ENCODE data around the gene ITFG1. TPM values are rescaled to one million over a fixed set of nuclear protein-coding genes. Genes with fewer than 3 reads are reported as not detected.
"Not testable (repeated sequence)": the region's sequence is repeated elsewhere in the genome, so short reads cannot be mapped to it uniquely, and the experiment has no call there.

ITFG1 gene
- total RNA-seq, 1 donor, result 32.5 TPM

GRCh38 chr16:47349029-47349428, 111.8 kb downstream of the ITFG1 start:
- not testable (repeated sequence) for H3K9me3 ChIP-seq (ENCODE audit: low read depth, low read length); H3K27me3 ChIP-seq (ENCODE audit: insufficient read depth, low read length); H3K4me1 ChIP-seq (ENCODE audit: insufficient read depth, low read length); H3K4me3 ChIP-seq (ENCODE audit: low read length)

GRCh38 chr16:47347021-47347696, 113.7 kb downstream of the ITFG1 start:
- not testable (repeated sequence) for H3K9me3 ChIP-seq (ENCODE audit: low read depth, low read length); H3K4me3 ChIP-seq (ENCODE audit: low read length); H3K4me1 ChIP-seq (ENCODE audit: insufficient read depth, low read length); H3K27me3 ChIP-seq (ENCODE audit: insufficient read depth, low read length)

GRCh38 chr16:47342055-47342454, 118.8 kb downstream of the ITFG1 start:
- Histone ChIP-seq H3K27me3 (ENCODE audit: insufficient read depth, low read length) (no peaks in the 10 kb centered on the region), H3K4me3 (ENCODE audit: low read length) (no peak overlapping the region), H3K9me3 (ENCODE audit: low read depth, low read length) (peaks cover 14% of the 10 kb centered on the region), H3K4me1 (ENCODE audit: insufficient read depth, low read length) (no peaks in the 10 kb centered on the region)

GRCh38 chr16:47330562-47330961, 130.3 kb downstream of the ITFG1 start:
- H3K27me3 ChIP-seq (ENCODE audit: insufficient read depth, low read length); H3K9me3 ChIP-seq (ENCODE audit: low read depth, low read length); H3K4me3 ChIP-seq (ENCODE audit: low read length); H3K4me1 ChIP-seq (ENCODE audit: insufficient read depth, low read length): not testable (repeated sequence)

- not testable (repeated sequence) for H3K4me3 ChIP-seq (ENCODE audit: low read length); H3K9me3 ChIP-seq (ENCODE audit: low read depth, low read length); H3K4me1 ChIP-seq (ENCODE audit: insufficient read depth, low read length); H3K27me3 ChIP-seq (ENCODE audit: insufficient read depth, low read length)
These were observed 136.6 kb downstream of the ITFG1 start for GRCh38 chr16:47324309-47324708.

- no peaks in the 10 kb centered on the region for H3K4me1 ChIP-seq (ENCODE audit: insufficient read depth, low read length)
- H3K9me3 ChIP-seq (ENCODE audit: low read depth, low read length), result no peaks in the 10 kb centered on the region
- no peak overlapping the region for H3K4me3 ChIP-seq (ENCODE audit: low read length)
- no peaks in the 10 kb centered on the region for H3K27me3 ChIP-seq (ENCODE audit: insufficient read depth, low read length)
These were observed 137.6 kb downstream of the ITFG1 start for GRCh38 chr16:47323241-47323640.

GRCh38 chr16:47320546-47321310, 140.1 kb downstream of the ITFG1 start:
- Histone ChIP-seq H3K4me3 (ENCODE audit: low read length) (no peak overlapping the region), H3K9me3 (ENCODE audit: low read depth, low read length) (no peaks in the 10 kb centered on the region), H3K4me1 (ENCODE audit: insufficient read depth, low read length) (no peaks in the 10 kb centered on the region), H3K27me3 (ENCODE audit: insufficient read depth, low read length) (no peaks in the 10 kb centered on the region)

- no peaks in the 10 kb centered on the region for H3K9me3 ChIP-seq (ENCODE audit: low read depth, low read length)
- no peaks in the 10 kb centered on the region for H3K4me1 ChIP-seq (ENCODE audit: insufficient read depth, low read length)
- H3K4me3 ChIP-seq (ENCODE audit: low read length), result no peak overlapping the region
- H3K27me3 ChIP-seq (ENCODE audit: insufficient read depth, low read length), result no peaks in the 10 kb centered on the region
These were observed 143.2 kb downstream of the ITFG1 start for GRCh38 chr16:47317465-47318240.

- H3K9me3 ChIP-seq (ENCODE audit: low read depth, low read length), result no peaks in the 10 kb centered on the region
- no peaks in the 10 kb centered on the region for H3K27me3 ChIP-seq (ENCODE audit: insufficient read depth, low read length)
- no peaks in the 10 kb centered on the region for H3K4me1 ChIP-seq (ENCODE audit: insufficient read depth, low read length)
- H3K4me3 ChIP-seq (ENCODE audit: low read length), result no peak overlapping the region
These were observed 144.3 kb downstream of the ITFG1 start for GRCh38 chr16:47316442-47317015.

- H3K4me3 ChIP-seq (ENCODE audit: low read length), result no peak overlapping the region
- no peaks in the 10 kb centered on the region for H3K4me1 ChIP-seq (ENCODE audit: insufficient read depth, low read length)
- no peaks in the 10 kb centered on the region for H3K27me3 ChIP-seq (ENCODE audit: insufficient read depth, low read length)
- H3K9me3 ChIP-seq (ENCODE audit: low read depth, low read length), result no peaks in the 10 kb centered on the region
These were observed 148.9 kb downstream of the ITFG1 start for GRCh38 chr16:47311738-47312505.

GRCh38 chr16:47310792-47311211, 150.1 kb downstream of the ITFG1 start:
- H3K9me3 ChIP-seq (ENCODE audit: low read depth, low read length), result no peaks in the 10 kb centered on the region
- no peaks in the 10 kb centered on the region for H3K27me3 ChIP-seq (ENCODE audit: insufficient read depth, low read length)

GRCh38 chr16:47309581-47310312, 151.1 kb downstream of the ITFG1 start:
- Histone ChIP-seq H3K27me3 (ENCODE audit: insufficient read depth, low read length) (no peaks in the 10 kb centered on the region), H3K4me3 (ENCODE audit: low read length) (no peak overlapping the region), H3K4me1 (ENCODE audit: insufficient read depth, low read length) (no peaks in the 10 kb centered on the region), H3K9me3 (ENCODE audit: low read depth, low read length) (no peaks in the 10 kb centered on the region)

More at GRCh38 chr16:47310792-47311211, 150.1 kb downstream of the ITFG1 start:
- Histone ChIP-seq H3K4me3 (ENCODE audit: low read length) (no peak overlapping the region), H3K4me1 (ENCODE audit: insufficient read depth, low read length) (no peaks in the 10 kb centered on the region)

- Histone ChIP-seq H3K4me3 (ENCODE audit: low read length) (no peak overlapping the region), H3K4me1 (ENCODE audit: insufficient read depth, low read length) (no peaks in the 10 kb centered on the region), H3K27me3 (ENCODE audit: insufficient read depth, low read length) (no peaks in the 10 kb centered on the region), H3K9me3 (ENCODE audit: low read depth, low read length) (no peaks in the 10 kb centered on the region)
These were observed 152.3 kb downstream of the ITFG1 start for GRCh38 chr16:47308601-47309000.

- Histone ChIP-seq H3K9me3 (ENCODE audit: low read depth, low read length) (no peaks in the 10 kb centered on the region), H3K4me1 (ENCODE audit: insufficient read depth, low read length) (no peaks in the 10 kb centered on the region), H3K27me3 (ENCODE audit: insufficient read depth, low read length) (no peaks in the 10 kb centered on the region), H3K4me3 (ENCODE audit: low read length) (no peak overlapping the region)
These were observed 156.3 kb downstream of the ITFG1 start for GRCh38 chr16:47304563-47304962.
